GM20431 (cell line): ENCODE measurements around the gene DDI2.

Source experiments
- in situ Hi-C: fragments of 300-500 bp; cut with MseI, MboI; formaldehyde crosslinking; loops from one replicate; pipeline ENCODE4 v1.15.0; 2020; ENCODE audit warnings: low sequenced_read_pairs; ENCODE audit not compliant: unreplicated experiment

Gene DDI2

GRCh38 chr1:15674386-15675159 is 57.3 kb downstream of the DDI2 start:
- in situ Hi-C loops, result no loop called here

GRCh38 chr1:15676010-15676409 is 58.8 kb downstream of the DDI2 start:
- in situ Hi-C loops, result no loop called here

- in situ Hi-C loops, result no loop called here
Measured at GRCh38 chr1:15676688-15677661, 59.7 kb downstream of the DDI2 start.

GRCh38 chr1:15678578-15678977 is 61.3 kb downstream of the DDI2 start:
- in situ Hi-C loops, result no loop called here

- in situ Hi-C loops, result no loop called here
Measured at GRCh38 chr1:15680131-15680530, 62.9 kb downstream of the DDI2 start.

GRCh38 chr1:15680561-15681348 is 63.5 kb downstream of the DDI2 start:
- in situ Hi-C loops, result no loop called here

GRCh38 chr1:15681349-15682292 is 64.4 kb downstream of the DDI2 start:
- in situ Hi-C loops, result no loop called here

- in situ Hi-C loops, result no loop called here
Measured at GRCh38 chr1:15682936-15683341, 65.7 kb downstream of the DDI2 start.

GRCh38 chr1:15683345-15684039 is 66.2 kb downstream of the DDI2 start:
- in situ Hi-C loops, result no loop called here

- in situ Hi-C loops, result no loop called here
Measured at GRCh38 chr1:15684042-15684461, 66.8 kb downstream of the DDI2 start, which contains the start of gene PLEKHM2. TSS of gene PLEKHM2 (plus strand) at chr1:15684320. CDS start at chr1:15684559, 239 bp downstream.

- in situ Hi-C loops, result no loop called here
Measured at GRCh38 chr1:15684468-15685291, 67.4 kb downstream of the DDI2 start.

- in situ Hi-C loops, result no loop called here
Measured at GRCh38 chr1:15685820-15686219, 68.6 kb downstream of the DDI2 start.

GRCh38 chr1:15687446-15687845 is 70.2 kb downstream of the DDI2 start:
- in situ Hi-C loops, result no loop called here

GRCh38 chr1:15690317-15690716 is 73.1 kb downstream of the DDI2 start:
- in situ Hi-C loops, result no loop called here

GRCh38 chr1:15691434-15692032 is 74.3 kb downstream of the DDI2 start:
- in situ Hi-C loops, result no loop called here

GRCh38 chr1:15692121-15692682 is 74.9 kb downstream of the DDI2 start:
- in situ Hi-C loops, result no loop called here

GRCh38 chr1:15693371-15693770 is 76.1 kb downstream of the DDI2 start:
- in situ Hi-C loops, result no loop called here
